ENCODE measurements around the gene MAGEB2. TPM values are rescaled to one million over a fixed set of nuclear protein-coding genes. Genes with fewer than 3 reads are reported as not detected.
"Not testable (repeated sequence)": the region's sequence is repeated elsewhere in the genome, so short reads cannot be mapped to it uniquely, and the experiment has no call there.

The MAGEB2 gene
- not detected for total RNA-seq

DNA sequence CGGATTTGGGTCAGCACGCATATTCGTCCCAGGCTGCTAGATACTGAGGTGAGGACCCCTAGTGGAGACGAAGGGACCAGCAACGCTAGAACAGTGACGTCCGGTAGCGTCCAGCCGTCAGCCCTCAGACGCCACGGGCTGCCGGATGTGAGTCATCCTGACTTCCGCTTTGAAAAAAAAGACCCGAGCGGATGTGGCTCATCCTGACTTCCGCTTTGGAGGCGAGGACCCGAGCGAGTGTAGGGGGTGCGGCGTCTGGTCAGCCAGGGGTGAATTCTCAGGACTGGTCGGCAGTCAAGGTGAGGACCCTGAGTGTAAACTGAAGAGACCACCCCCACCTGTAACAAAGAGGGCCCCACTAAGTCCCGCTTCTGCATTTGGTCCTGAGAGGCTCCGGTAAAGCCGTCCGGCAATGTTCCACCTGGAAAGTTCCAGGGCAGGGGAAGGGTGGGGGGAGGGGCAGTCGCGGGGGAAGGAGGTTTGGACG is at the start of gene MAGEB2:
TSS of gene MAGEB2 (plus strand) at position 207 of the 487 bp plus-strand sequence. CDS start 3,018 bp downstream, outside the sequence.
- no peak within 1 kb of the TSS for H3K27ac ChIP-seq

GRCh38 chrX:30170900-30171299 is 44.5 kb upstream of the MAGEB2 start:
- Histone ChIP-seq H3K9me3 (no peaks in the 10 kb centered on the region), H3K4me3 (no peak overlapping the region), H3K4me1 (no peaks in the 10 kb centered on the region), H3K36me3 (no peaks in the 10 kb centered on the region), H3K27ac (no peak overlapping the region), H3K27me3 (peaks cover 0 to 3% of the 10 kb centered on the region in 2 donors)
- no peak for TF ChIP-seq POLR2A (IDR thresholded peaks at IDR 0.05)
- TF ChIP-seq EP300 (IDR thresholded peaks at IDR 0.05): no peak
- 36 to 63% methylated on average over 2 of the region's 2 CpGs for WGBS, 2 donors
- DNase-seq (ENCODE audit: low spot score in 2 of 2): no peak

More for the DNA sequence above, at the start of gene MAGEB2:
- TF ChIP-seq EP300 (IDR thresholded peaks at IDR 0.05) (no peak), CTCF (IDR thresholded peaks at IDR 0.05) (no peak), POLR2A (IDR thresholded peaks at IDR 0.05) (no peak)
- peaks cover 0 to 11% of the 10 kb centered on the region in 2 donors for H3K27me3 ChIP-seq
- H3K4me1 ChIP-seq: no peaks in the 10 kb centered on the region
- H3K9me3 ChIP-seq: no peaks in the 10 kb centered on the region
- WGBS, 2 donors: 90 to 97% methylated on average over 19 to 29 of the region's 29 CpGs
- no peak for DNase-seq (ENCODE audit: low spot score in 2 of 2)
- no peaks in the 10 kb centered on the region for H3K36me3 ChIP-seq
- no peak within 1 kb of the TSS for H3K4me3 ChIP-seq

DNA sequence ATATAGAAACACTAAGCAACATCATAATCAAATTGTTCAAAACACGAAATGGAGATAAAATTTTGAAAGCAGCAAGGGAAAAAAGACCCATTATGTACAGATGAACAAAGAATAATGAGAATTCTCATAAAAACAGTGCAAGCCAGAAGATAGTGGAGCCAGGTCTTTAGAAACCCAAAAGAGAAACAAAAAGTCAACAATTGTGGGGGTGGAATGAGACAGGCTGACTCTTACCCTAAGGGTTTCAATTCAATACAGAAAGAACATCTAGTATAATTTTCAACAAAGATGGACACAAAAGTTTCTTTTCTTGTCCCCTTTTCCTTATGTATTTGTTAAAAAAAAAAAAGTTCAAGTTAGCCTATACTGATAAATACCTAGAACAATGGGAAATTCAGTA is 34.0 kb upstream of the MAGEB2 start:
- Histone ChIP-seq H3K4me3 (no peak overlapping the region), H3K36me3 (no peaks in the 10 kb centered on the region), H3K4me1 (no peaks in the 10 kb centered on the region), H3K27ac (no peak overlapping the region), H3K9me3 (no peaks in the 10 kb centered on the region), H3K27me3 (peaks cover 0 to 4% of the 10 kb centered on the region in 2 donors)
- WGBS, 2 donors: 21 to 23% methylated on average over 1 of the region's 1 CpG
- no peak for DNase-seq (ENCODE audit: low spot score in 2 of 2)
- TF ChIP-seq CTCF (IDR thresholded peaks at IDR 0.05) (no peak), EP300 (IDR thresholded peaks at IDR 0.05) (no peak), POLR2A (IDR thresholded peaks at IDR 0.05) (no peak)

DNA sequence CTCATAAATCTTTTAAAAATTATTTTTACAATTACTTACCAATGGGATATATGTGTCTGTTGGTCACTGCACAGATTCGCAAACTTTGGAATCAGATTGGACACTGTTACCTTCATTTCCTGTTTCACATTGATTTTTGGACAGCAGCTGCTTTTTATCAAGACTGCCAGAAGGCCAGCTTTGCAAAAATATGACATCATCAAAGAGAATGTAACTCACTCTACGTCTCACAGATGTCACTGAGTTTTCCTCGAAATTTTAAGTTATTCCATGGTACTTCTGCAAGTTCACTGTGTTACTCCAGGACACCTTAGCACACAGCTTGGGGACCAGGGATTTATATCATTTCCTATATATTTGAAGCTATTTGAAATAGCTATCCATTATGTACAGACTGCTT is 31.8 kb upstream of the MAGEB2 start:
- DNase-seq (ENCODE audit: low spot score in 2 of 2): no peak
- TF ChIP-seq POLR2A (IDR thresholded peaks at IDR 0.05): no peak
- WGBS, 2 donors: 51 to 55% methylated on average over 3 of the region's 3 CpGs
- Histone ChIP-seq H3K27me3 (peaks cover 0 to 3% of the 10 kb centered on the region in 2 donors), H3K9me3 (no peaks in the 10 kb centered on the region), H3K4me1 (no peaks in the 10 kb centered on the region), H3K36me3 (no peaks in the 10 kb centered on the region), H3K4me3 (no peak overlapping the region), H3K27ac (no peak overlapping the region)

GRCh38 chrX:30190426-30190825 is 24.9 kb upstream of the MAGEB2 start:
- no peak overlapping the region for H3K27ac ChIP-seq
- TF ChIP-seq CTCF (IDR thresholded peaks at IDR 0.05) (no peak), EP300 (IDR thresholded peaks at IDR 0.05) (no peak), POLR2A (IDR thresholded peaks at IDR 0.05) (no peak)
- H3K4me3 ChIP-seq: no peak overlapping the region
- no peaks in the 10 kb centered on the region for H3K9me3 ChIP-seq
- H3K4me1 ChIP-seq: no peaks in the 10 kb centered on the region
- no peaks in the 10 kb centered on the region for H3K36me3 ChIP-seq
- 75 to 91% methylated on average over 2 of the region's 2 CpGs for WGBS, 2 donors
- no peak for DNase-seq (ENCODE audit: low spot score in 2 of 2)
- peaks cover 0 to 14% of the 10 kb centered on the region in 2 donors for H3K27me3 ChIP-seq

DNA sequence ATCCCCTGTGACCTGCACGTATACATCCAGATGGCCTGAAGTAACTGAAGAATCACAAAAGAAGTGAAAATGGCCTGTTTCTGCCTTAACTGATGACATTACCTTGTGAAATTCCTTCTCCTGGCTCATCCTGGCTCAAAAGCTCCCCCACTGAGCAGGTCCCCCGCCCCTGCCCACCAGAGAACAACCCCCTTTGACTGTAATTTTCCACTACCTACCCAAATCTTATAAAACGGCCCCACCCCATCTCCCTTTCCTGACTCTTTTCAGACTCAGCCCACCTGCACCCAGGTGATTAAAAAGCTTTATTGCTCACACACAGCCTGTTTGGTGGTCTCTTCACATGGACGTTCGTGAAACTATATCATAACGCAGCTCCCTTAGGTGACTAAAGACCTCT is 21.5 kb upstream of the MAGEB2 start:
- peaks cover 0 to 12% of the 10 kb centered on the region in 2 donors for H3K27me3 ChIP-seq
- DNase-seq (ENCODE audit: low spot score in 2 of 2); H3K27ac ChIP-seq; H3K36me3 ChIP-seq; H3K4me3 ChIP-seq; H3K9me3 ChIP-seq; H3K4me1 ChIP-seq: not testable (repeated sequence)
- 65 to 83% methylated on average over 6 of the region's 6 CpGs for WGBS, 2 donors

DNA sequence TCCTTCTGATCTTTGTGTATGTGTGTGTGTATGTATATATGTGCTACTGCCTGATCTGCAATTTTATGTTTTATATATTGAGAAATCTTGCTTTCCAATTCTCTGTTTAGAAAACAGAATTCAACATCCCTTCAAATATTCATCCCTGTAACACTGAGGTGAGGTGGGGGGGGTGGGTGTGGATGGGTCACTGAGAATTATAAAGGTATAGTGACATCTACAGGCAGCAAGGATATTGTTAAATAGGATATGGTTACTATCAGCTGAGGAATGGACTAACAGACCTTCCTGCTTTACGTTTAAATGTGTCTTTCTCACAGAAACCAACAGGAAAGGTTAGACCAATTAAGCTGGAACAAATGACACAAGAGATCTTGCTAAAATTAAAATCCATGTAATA is 19.0 kb upstream of the MAGEB2 start:
- Histone ChIP-seq H3K9me3 (no peaks in the 10 kb centered on the region), H3K36me3 (no peaks in the 10 kb centered on the region), H3K4me3 (no peak overlapping the region), H3K27ac (no peak overlapping the region), H3K4me1 (no peaks in the 10 kb centered on the region), H3K27me3 (peaks cover 0 to 12% of the 10 kb centered on the region in 2 donors)
- TF ChIP-seq CTCF (IDR thresholded peaks at IDR 0.05) (no peak), EP300 (IDR thresholded peaks at IDR 0.05) (no peak), POLR2A (IDR thresholded peaks at IDR 0.05) (no peak)
- no peak for DNase-seq (ENCODE audit: low spot score in 2 of 2)
- 0 to 13% methylated on average over 1 of the region's 1 CpG for WGBS, 2 donors
